Fibroblast of skin of back (primary cell): ENCODE measurements around the gene KRTAP4-7.
"Not testable (repeated sequence)": the region's sequence is repeated elsewhere in the genome, so short reads cannot be mapped to it uniquely, and the experiment has no call there.

Experiments
- DNase-seq: peaks from one replicate; pipeline ENCODE4 v3.0.0-alpha.2; 2013

Gene KRTAP4-7

GRCh38 chr17:41111151-41111885, 27.4 kb downstream of the KRTAP4-7 start:
- no peak for DNase-seq

- peak; percentile 32 for DNase-seq
These were observed 32.3 kb downstream of the KRTAP4-7 start for GRCh38 chr17:41116297-41116696.

GRCh38 chr17:41117846-41118386, 34.0 kb downstream of the KRTAP4-7 start, which contains the start of gene KRTAP4-11:
Gene KRTAP4-11, minus strand, starts transcription at chr17:41118373. Its CDS starts 58 bp downstream, at chr17:41118315.
- not testable (repeated sequence) for DNase-seq

- peak; percentile 65 for DNase-seq
These were observed 34.8 kb downstream of the KRTAP4-7 start for GRCh38 chr17:41118721-41119120.

- peak; percentile 50 for DNase-seq
These were observed 36.0 kb downstream of the KRTAP4-7 start for GRCh38 chr17:41119696-41120690.

- no peak for DNase-seq
These were observed 37.8 kb downstream of the KRTAP4-7 start for GRCh38 chr17:41121742-41122141.

- DNase-seq, result not testable (repeated sequence)
These were observed 39.5 kb downstream of the KRTAP4-7 start for GRCh38 chr17:41123292-41123990.

GRCh38 chr17:41123991-41124371, 40.0 kb downstream of the KRTAP4-7 start, which contains the start of gene KRTAP4-12:
Gene KRTAP4-12, minus strand, starts transcription at chr17:41124182. Its CDS starts 60 bp downstream, at chr17:41124122.
- DNase-seq, result not testable (repeated sequence)

GRCh38 chr17:41125064-41125463, 41.1 kb downstream of the KRTAP4-7 start:
- no peak for DNase-seq

- no peak for DNase-seq
These were observed 42.5 kb downstream of the KRTAP4-7 start for GRCh38 chr17:41126412-41126811.

GRCh38 chr17:41127371-41127770, 43.4 kb downstream of the KRTAP4-7 start:
- no peak for DNase-seq

- peak; percentile 67 for DNase-seq
These were observed 48.0 kb downstream of the KRTAP4-7 start for GRCh38 chr17:41131979-41132378.

GRCh38 chr17:41133880-41134735, 50.2 kb downstream of the KRTAP4-7 start:
- no peak for DNase-seq
